Heart left ventricle (tissue), 13 donors: Measurements from ENCODE around the gene CERKL.

Experiments used
- POLR2A ChIP-seq, 2 donors: fragments of 450-650 bp; IDR thresholded peaks; one replicate each; pipeline ENCODE4 v1.6.1; 2017; ENCODE audit warnings: antibody characterized with exemption in 2 of 2, mild to moderate bottlenecking in 2 of 2, moderate library complexity in 2 of 2
- TF ChIP-seq, protein P1 (sequence below), 12 donors: fragments of 200-600 bp; sonication (generic) in 4 of 12; IDR thresholded peaks; one replicate each; pipeline versions ENCODE4 v1.5.0 to v1.8.0; 2018 to 2022; ENCODE audit warnings: antibody characterized with exemption in 12 of 12, mild to moderate bottlenecking in 5 of 12
- donor health status: ischemic (EF 13 %, LVEDD 7.1; RV severe dilation, severe dysfunction).
- donor health status: DM: no; HTN: yes; CAD: no.
- donor health status: DM: no; HTN: no; CAD: no.
- donor health status: ischemic (EF 25% LVEDD 6.9; RV normal size, moderate dysfunction).
- donor health status: ischemic (EF 25% LVEDD 5.7; RV mildly dilated, moderate dysfunction).
- donor health status: ischemic (EF 35%, LVEDD 5.7; RV mildly dilated, moderate dysfunction).
- donor health status: nonischemic (EF 11% LVEDD 7.7; RV severe dilation, severe dysfunction).
- donor health status: DM: yes; HTN: yes; CAD: no.
- donor health status: PGD.
- donor health status: ischemic (EF 29% LVEDD 5.4; RV normal size, mild dysfunction).
- donor health status: nonischemic (EF 23%, LVEDD 6.1; RV moderate dilation, normal function).

DNA sequence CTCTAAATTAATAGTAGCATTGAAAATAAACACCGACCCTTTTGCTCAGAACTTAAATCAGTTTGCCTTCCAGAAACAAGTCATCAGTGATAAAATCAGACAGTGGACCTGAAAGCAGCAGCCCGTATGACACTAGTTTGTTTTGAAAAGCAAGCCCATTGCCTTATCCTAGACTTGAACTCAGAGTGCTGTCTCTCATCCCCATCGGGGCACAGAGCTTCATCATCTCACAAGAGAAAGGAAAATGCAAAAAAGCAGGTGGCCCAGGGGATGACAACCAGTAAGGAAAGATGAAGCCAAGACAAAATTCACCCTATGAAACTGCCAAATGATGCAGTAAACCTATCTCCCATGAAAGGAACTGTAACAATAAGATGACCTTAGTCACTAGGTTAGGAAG lies 71.2 kb downstream of the CERKL start:
- TF ChIP-seq, protein P1, sequence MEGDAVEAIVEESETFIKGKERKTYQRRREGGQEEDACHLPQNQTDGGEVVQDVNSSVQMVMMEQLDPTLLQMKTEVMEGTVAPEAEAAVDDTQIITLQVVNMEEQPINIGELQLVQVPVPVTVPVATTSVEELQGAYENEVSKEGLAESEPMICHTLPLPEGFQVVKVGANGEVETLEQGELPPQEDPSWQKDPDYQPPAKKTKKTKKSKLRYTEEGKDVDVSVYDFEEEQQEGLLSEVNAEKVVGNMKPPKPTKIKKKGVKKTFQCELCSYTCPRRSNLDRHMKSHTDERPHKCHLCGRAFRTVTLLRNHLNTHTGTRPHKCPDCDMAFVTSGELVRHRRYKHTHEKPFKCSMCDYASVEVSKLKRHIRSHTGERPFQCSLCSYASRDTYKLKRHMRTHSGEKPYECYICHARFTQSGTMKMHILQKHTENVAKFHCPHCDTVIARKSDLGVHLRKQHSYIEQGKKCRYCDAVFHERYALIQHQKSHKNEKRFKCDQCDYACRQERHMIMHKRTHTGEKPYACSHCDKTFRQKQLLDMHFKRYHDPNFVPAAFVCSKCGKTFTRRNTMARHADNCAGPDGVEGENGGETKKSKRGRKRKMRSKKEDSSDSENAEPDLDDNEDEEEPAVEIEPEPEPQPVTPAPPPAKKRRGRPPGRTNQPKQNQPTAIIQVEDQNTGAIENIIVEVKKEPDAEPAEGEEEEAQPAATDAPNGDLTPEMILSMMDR (IDR thresholded peaks at IDR 0.05), result no peak
- TF ChIP-seq POLR2A (IDR thresholded peaks at IDR 0.05), result no peak
